Stimulated activated effector memory CD8-positive, alpha-beta T cell treated with anti-CD3 and anti-CD28 coated beads, Interleukin-12 subunit alpha, Interleukin-12 subunit beta, amount 100 ng/mL, for 72 hours (primary cell): ENCODE measurements around the gene GSE1.

Experiments
- ATAC-seq: fragments of 150-1000 bp; cut with Tn5 transposase; 2 replicates; pipeline ENCODE4 v1.10.0; 2021
- DNase-seq, 2 donors: peaks; one replicate each; pipeline ENCODE4 v3.0.0; 2021 to 2022; ENCODE audit warnings: low spot score in 2 of 2
- H3K27ac Mint-ChIP-seq: one replicate; pipeline ENCODE4 v1.8.0; 2022; ENCODE audit warnings: mild to moderate bottlenecking, mixed read lengths
- H3K36me3 Mint-ChIP-seq: one replicate; pipeline ENCODE4 v1.8.0; 2022; ENCODE audit warnings: mild to moderate bottlenecking, mixed read lengths
- H3K4me1 Mint-ChIP-seq: one replicate; pipeline ENCODE4 v1.8.0; 2022; ENCODE audit warnings: mixed read lengths
- H3K4me3 Mint-ChIP-seq: one replicate; pipeline ENCODE4 v1.8.0; 2022; ENCODE audit warnings: mild to moderate bottlenecking, mixed read lengths
- H3K9me3 Mint-ChIP-seq: one replicate; pipeline ENCODE4 v1.8.0; 2022; ENCODE audit warnings: mixed read lengths

GSE1 gene

DNA sequence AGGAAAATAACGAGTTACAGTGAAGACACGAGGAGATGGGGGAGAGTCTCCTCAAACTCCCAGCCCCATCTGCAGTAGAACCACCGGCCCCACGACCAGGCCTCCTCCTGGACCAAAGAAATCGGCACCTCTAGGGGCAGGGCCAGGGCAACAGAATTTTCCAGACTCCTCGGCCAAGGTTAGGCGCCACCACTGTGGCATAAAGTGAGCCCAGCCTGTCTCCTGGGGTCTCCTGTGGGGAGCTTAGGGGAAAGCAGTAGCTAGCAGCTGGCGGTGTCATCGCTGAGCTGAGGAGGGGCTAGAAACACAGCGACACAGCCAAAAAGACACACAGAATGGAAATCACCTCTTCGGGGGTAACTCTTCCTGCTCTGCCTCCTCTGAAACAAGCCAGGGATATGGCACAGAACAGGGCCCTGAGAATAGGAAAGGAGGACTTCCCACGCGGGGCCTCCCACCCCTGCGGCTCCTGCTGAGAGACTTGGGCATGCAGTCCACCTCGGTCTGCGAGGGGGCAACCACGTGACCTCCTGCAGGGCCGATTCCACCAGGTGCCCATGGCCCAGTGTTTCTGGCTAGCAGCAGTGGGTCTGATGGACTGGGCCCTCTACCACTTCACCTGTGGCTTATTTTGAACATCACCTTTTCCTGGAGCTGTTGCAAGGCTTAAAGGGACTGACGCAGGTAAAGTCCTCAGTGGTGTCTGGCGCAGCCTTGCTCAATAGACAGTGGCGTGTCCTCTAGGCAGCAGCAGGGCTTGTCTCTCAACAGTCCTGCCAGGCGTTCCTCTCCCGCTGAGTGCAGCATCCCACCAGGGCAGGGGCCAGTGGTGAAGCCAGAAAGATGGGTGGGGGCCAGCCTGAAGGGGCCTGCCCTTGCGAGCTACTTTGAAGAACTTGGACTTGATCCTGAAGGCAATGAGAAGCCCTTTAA, 82.3 kb downstream of the GSE1 start:
- Mint-ChIP-seq H3K4me1 (no peaks in the 10 kb centered on the region), H3K27ac (no peak overlapping the region), H3K4me3 (no peak overlapping the region), H3K9me3 (no peaks in the 10 kb centered on the region), H3K36me3 (no peaks in the 10 kb centered on the region)
- DNase-seq (no peak), ATAC-seq (no peak)

DNA sequence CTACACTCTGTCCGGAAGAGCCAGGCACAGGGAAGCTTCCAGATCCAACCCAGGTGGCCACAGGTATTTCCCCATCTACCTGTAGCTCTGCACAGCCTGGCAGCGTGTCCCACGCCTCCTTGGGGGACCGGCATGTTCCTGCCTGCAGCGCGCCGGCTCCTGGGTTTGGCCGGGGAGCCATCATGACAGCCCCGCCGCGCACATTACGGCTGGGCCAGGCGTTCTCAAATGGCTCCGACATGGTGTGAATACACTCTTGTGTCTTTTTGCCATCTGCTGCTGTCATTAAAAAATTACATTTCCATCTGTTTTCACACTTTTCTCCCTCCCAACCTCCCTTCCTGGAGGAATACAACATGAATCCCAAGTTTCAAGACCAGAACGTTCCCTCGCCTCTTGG, 83.7 kb downstream of the GSE1 start:
- Mint-ChIP-seq H3K27ac (no peak overlapping the region), H3K9me3 (no peaks in the 10 kb centered on the region), H3K4me3 (no peak overlapping the region), H3K4me1 (no peaks in the 10 kb centered on the region), H3K36me3 (no peaks in the 10 kb centered on the region)
- DNase-seq (no peak), ATAC-seq (no peak)

GRCh38 chr16:85697431-85697830, 84.3 kb downstream of the GSE1 start:
- Mint-ChIP-seq H3K4me3 (no peak overlapping the region), H3K27ac (no peak overlapping the region), H3K4me1 (no peaks in the 10 kb centered on the region), H3K36me3 (no peaks in the 10 kb centered on the region), H3K9me3 (no peaks in the 10 kb centered on the region)
- DNase-seq (no peak), ATAC-seq (no peak)

DNA sequence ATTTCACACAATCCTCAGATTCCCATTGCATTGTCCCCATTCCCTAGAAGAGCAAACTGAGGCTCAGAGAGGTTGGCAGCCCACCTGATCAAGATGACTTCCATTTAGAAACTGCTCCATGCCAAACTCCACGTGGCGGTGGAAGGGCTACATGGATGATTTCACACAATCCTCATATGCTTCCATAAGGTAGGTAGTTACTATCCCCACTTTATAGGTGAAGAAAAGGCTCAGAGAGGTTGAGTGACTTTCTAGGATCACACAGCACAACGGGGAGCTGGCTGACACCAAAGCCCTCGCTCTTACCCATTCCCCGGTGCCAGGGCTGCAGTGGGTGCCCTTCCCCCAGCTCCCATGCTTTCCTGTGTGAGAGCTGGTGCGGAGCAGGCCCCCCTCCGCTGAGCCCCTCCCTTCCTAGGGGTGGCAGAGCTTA, 85.4 kb downstream of the GSE1 start:
- Mint-ChIP-seq H3K4me1 (no peaks in the 10 kb centered on the region), H3K4me3 (no peak overlapping the region), H3K36me3 (no peaks in the 10 kb centered on the region), H3K27ac (no peak overlapping the region), H3K9me3 (no peaks in the 10 kb centered on the region)
- DNase-seq (no peak), ATAC-seq (no peak)

DNA sequence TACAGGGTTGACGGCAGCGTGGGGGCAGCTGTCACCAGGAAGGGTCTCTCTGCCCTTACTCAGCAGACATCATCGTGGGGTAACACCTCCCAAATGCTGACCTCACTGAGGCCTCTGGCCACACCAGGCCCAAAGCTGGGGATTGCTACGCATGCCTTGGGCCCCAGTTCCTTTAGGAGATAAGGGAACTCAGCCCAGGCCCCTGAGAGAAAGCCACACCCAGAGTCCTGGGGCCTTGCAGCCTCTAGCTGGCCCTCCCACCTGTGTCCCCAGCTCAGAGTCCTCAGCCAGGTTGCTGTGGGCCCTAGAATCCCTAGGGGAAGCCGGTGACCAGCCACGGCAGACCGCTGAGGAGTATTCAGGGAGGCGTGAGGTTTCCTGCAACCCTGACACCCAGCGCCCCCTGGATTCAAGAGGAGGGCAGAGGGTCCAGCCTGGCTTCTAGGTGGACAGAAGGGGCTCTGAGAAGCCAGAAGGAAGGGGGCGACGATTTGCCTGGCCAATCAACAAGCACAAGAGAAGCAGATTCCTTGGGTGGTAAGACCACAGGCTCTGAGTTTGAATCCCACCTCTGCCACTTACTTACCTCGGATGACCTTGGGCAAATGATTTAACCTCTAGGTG, 85.9 kb downstream of the GSE1 start:
- H3K9me3 Mint-ChIP-seq: no peaks in the 10 kb centered on the region
- no peak for DNase-seq
- H3K36me3 Mint-ChIP-seq: no peaks in the 10 kb centered on the region
- no peak overlapping the region for H3K27ac Mint-ChIP-seq
- ATAC-seq: no peak
- no peaks in the 10 kb centered on the region for H3K4me1 Mint-ChIP-seq
- no peak overlapping the region for H3K4me3 Mint-ChIP-seq

- ATAC-seq: no peak
- Mint-ChIP-seq H3K4me1 (no peaks in the 10 kb centered on the region), H3K27ac (no peak overlapping the region), H3K36me3 (no peaks in the 10 kb centered on the region), H3K9me3 (no peaks in the 10 kb centered on the region), H3K4me3 (no peak overlapping the region)
- no peak for DNase-seq
Observed at GRCh38 chr16:85699628-85700027, 86.5 kb downstream of the GSE1 start.

GRCh38 chr16:85704011-85704410, 90.9 kb downstream of the GSE1 start:
- no peak for ATAC-seq
- no peak overlapping the region for H3K4me3 Mint-ChIP-seq
- no peaks in the 10 kb centered on the region for H3K4me1 Mint-ChIP-seq
- H3K27ac Mint-ChIP-seq: no peak overlapping the region
- H3K36me3 Mint-ChIP-seq: no peaks in the 10 kb centered on the region
- DNase-seq: no peak
- no peaks in the 10 kb centered on the region for H3K9me3 Mint-ChIP-seq

DNA sequence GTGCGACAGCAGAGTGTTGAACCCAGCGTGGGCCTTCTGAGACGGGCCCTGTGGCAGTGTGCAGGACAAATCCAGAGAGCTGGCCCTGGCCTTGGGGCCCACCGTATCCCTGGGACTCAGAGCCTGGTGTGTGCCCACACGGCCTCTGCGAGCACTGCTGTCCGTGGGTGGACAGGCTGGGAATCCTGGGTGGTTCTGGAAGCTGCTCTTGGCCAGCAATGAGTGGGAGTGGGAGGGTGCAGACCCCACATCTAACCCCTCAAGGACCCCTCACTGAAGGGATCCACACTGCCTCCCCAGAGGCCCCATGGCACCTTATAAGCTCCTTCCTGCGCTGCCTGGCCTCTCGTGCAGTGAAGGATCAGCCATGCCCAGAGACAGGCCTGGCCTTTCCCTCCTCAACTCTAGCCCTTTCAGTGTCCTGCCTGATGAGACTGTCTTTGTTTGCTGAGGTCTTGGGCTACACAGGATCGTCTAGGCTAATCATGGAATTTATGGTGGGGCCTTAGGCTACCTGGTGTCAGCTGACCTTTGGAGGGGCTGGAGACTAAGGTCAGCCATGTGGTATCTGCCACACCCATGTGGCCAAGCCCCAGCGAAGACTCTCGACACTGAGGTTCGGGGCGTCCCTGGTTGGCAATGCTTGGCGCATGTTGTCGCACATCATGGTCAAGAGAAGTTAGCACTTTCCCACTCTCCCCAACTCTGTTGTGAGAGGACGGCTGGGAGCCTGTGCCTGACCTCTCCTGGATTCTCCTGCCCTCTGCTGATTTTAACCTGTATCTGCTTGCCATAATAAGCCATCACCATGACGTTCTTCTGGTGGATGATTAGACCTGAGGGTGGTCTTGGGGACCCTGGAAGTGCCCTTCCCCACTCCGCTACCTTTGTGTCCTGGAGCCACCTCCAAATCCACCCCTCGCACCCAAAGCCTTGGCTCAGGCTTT, 92.1 kb downstream of the GSE1 start:
- H3K9me3 Mint-ChIP-seq: no peaks in the 10 kb centered on the region
- DNase-seq: no peak
- no peak overlapping the region for H3K27ac Mint-ChIP-seq
- H3K4me3 Mint-ChIP-seq: no peak overlapping the region
- H3K36me3 Mint-ChIP-seq: no peaks in the 10 kb centered on the region
- no peak for ATAC-seq
- no peaks in the 10 kb centered on the region for H3K4me1 Mint-ChIP-seq

GRCh38 chr16:85706449-85707034, 93.4 kb downstream of the GSE1 start:
- no peaks in the 10 kb centered on the region for H3K4me1 Mint-ChIP-seq
- DNase-seq (no peak), ATAC-seq (no peak)
- no peak overlapping the region for H3K27ac Mint-ChIP-seq
- no peaks in the 10 kb centered on the region for H3K9me3 Mint-ChIP-seq
- H3K4me3 Mint-ChIP-seq: no peak overlapping the region
- H3K36me3 Mint-ChIP-seq: no peaks in the 10 kb centered on the region

DNA sequence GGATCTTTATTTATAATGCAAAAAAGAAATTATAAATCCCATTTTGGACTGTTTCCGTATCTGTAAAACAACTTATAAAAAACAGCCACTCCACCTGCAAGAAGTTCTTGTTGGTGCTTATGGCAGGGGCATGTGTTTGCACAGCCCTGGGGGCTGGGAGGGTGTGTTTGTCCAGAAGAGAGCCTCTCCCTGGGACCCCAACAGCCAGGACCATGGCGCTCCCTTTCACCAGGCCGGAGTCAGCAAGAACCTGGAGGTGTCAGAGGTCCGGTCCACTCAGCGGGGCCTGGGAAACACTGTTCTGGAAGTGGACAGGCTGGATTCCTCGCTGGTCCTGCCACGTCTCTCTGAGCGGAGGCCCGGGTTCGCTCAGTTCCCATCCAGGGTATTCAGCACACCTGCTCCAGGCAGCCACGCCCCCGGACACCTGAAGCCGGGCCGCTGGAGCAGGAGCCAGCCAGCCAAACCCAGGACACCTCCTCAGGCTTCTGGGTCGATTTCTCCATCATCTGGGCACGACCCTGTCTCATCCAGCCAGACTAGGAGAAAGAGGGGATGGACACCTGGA, 94.5 kb downstream of the GSE1 start:
- H3K36me3 Mint-ChIP-seq: no peaks in the 10 kb centered on the region
- no peaks in the 10 kb centered on the region for H3K4me1 Mint-ChIP-seq
- DNase-seq (no peak), ATAC-seq (no peak)
- no peak overlapping the region for H3K4me3 Mint-ChIP-seq
- no peak overlapping the region for H3K27ac Mint-ChIP-seq
- peaks cover 2% of the 10 kb centered on the region for H3K9me3 Mint-ChIP-seq

GRCh38 chr16:85708338-85708737, 95.2 kb downstream of the GSE1 start:
- Mint-ChIP-seq H3K36me3 (no peaks in the 10 kb centered on the region), H3K4me1 (no peaks in the 10 kb centered on the region), H3K9me3 (peaks cover 2% of the 10 kb centered on the region), H3K27ac (no peak overlapping the region), H3K4me3 (no peak overlapping the region)
- ATAC-seq: no peak
- no peak for DNase-seq

DNA sequence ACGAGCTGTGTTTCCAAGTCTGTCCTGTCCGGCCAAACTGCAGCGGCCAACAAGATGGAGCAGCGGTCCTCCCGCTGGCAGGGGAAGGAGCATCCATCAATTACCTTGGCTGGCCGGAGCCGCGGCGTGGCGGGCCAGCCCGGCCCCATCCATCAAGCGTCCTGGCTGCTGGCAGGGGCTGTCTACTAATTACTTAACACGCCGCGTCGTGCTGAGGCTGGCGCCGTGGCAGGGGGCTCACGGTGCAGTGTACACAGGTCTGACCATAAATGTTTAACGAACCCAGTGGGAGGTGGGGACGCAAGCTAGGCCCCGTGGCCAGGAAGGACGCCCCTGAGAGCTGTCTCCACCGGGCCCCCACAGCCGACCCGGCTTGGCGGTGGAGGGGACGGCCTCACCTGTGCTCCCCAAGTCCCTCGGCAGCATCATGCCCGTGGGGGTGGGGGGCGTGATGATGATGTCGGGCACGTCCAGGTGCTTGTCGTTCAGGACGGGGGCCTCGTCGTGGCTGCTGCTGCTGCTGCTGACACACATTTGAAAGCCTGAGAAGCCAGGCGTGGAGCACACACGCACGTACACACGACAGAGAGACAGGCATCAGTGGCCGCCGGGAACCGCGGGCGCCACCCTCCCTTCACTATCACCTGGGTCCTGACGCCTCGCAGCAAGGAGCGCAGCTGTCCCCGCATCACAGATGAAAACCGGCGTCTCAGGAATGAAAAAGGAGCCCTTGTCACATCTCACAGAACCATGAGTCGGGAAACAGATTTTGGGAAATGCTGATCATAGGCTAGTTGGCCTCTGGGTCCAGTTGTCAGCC, 96.9 kb downstream of the GSE1 start:
- Mint-ChIP-seq H3K36me3 (no peaks in the 10 kb centered on the region), H3K4me3 (no peak overlapping the region), H3K27ac (no peak overlapping the region)

DNA sequence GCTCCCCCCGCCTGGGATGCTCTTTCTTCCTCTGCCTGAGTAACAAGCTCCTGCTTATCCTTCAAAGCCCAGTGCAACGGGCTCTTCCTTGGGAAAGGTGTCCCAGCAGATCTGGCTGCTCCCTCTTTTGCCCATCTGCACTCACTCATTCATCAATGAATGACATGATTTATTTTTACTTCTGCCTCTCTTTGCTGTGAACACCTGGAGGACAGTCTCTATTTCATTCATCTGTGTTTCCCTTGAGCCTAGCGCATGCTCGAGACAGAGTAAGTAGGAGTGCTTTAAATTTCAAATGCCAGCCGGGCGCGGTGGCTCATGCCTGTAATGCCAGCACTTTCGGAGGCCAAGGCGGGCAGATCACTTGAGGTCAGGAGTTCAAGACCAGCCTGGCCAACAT, 97.6 kb downstream of the GSE1 start:
- H3K4me3 Mint-ChIP-seq: no peak overlapping the region
- H3K36me3 Mint-ChIP-seq: no peaks in the 10 kb centered on the region
- ATAC-seq (no peak), DNase-seq (no peak)
- peaks cover 2% of the 10 kb centered on the region for H3K9me3 Mint-ChIP-seq
- no peak overlapping the region for H3K27ac Mint-ChIP-seq
- peaks cover 4% of the 10 kb centered on the region for H3K4me1 Mint-ChIP-seq

More for the DNA sequence above, 96.9 kb downstream of the GSE1 start:
- Mint-ChIP-seq H3K4me1 (no peaks in the 10 kb centered on the region), H3K9me3 (peaks cover 2% of the 10 kb centered on the region)
- DNase-seq: no peak
- no peak for ATAC-seq

- peaks cover 4% of the 10 kb centered on the region for H3K4me1 Mint-ChIP-seq
- DNase-seq (no peak), ATAC-seq (no peak)
- H3K27ac Mint-ChIP-seq: no peak overlapping the region
- H3K9me3 Mint-ChIP-seq: peaks cover 2% of the 10 kb centered on the region
- H3K36me3 Mint-ChIP-seq: no peaks in the 10 kb centered on the region
- no peak overlapping the region for H3K4me3 Mint-ChIP-seq
Observed at GRCh38 chr16:85711982-85712587, 99.0 kb downstream of the GSE1 start.
